GM19468 (cell line): ENCODE data around the gene NDUFS6.

Experiments
- ATAC-seq: cut with Tn5 transposase; IDR thresholded peaks from one replicate; pipeline ENCODE4 v1.9.1; 2021; ENCODE audit warnings: mild to moderate bottlenecking, moderate library complexity, moderate number of reproducible peaks; ENCODE audit not compliant: unreplicated experiment; ENCODE audit errors: extremely low read depth

NDUFS6 gene

DNA sequence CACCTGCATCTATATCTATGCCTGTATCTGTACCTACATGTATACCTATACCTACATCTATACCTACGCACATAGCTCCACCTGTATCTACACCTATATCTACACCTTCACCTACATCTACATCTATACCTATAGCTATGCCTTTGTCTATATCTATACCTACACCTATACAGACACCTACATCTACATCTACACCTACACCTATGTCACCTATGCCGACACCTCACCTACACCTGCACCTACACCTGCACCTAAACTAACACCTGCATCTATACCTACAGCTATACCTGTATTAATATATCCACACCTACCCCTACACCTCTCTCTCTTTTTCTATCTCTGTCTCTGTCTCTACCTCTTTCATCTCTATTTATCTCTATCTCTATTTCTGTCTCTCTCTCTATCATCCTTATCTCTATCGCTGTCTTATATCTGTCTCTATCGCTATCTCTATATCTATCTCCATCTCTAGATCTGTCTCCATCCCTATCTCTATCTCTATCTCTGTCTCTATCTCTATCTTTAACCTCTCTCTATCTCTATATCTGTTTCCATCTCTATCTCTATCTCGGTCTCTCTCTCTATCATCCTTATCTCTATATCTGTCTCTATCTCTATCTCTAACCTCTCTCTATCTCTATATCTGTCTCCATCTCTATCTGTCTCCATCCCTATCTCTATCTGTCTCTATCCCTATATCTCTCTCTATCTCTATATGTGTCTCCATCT lies 43.7 kb downstream of the NDUFS6 start:
- ATAC-seq = no peak

DNA sequence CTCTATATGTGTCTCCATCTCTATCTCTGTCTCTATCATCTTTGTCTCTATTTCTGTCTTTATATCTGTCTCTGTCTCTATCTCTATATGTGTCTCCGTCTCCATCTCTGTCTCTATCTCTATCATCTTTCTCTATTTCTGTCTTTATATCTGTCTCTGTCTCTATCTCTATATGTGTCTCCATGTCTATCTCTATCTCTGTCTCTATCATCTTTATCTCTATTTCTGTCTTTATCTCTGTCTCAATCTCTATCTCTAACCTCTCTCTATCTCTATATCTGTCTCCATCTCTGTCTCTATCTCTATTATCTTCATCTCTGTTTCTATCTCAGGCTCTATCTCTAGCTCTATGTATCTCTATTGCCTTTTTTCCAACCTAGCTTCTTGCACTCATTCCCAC lies 44.5 kb downstream of the NDUFS6 start:
- no peak for ATAC-seq

DNA sequence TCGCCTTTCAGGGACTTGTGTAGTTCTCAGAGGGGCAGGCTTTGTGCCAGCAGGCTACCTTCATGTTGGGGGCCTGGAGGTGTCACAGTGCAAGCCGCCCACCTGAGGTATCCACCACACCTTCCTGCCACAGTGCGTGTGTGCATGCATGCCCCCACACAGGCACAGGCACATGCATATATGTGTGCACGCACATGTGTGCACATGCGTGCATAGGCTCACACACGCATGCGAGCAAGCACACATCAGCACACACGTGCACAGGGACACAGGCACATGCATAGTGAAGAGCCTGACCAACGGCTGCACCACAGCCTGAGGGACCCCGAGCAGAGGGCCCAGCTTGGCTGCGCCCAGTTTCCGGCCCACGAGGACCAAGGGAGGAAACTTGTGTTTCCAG lies 45.4 kb downstream of the NDUFS6 start:
- no peak for ATAC-seq

DNA sequence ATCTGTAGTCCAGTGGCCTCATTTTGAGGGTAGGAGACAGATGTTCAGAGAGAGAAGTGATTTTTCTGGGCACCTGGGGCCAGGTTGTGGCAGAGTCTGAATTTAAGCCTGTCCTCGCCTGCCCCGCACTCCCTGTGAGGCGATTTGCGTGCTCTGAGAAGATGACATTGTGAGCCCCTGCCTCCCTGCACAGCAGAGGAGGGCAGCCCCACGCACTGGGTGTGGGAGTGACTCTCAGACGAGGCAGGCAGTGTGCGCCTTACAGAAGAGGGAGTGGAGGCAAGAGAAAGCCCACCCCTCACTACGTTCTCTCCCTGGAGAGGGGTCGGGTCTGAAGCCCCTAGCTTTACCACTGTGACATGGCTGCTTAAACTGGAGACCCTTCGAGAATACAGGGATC lies 45.8 kb downstream of the NDUFS6 start:
- no peak for ATAC-seq

DNA sequence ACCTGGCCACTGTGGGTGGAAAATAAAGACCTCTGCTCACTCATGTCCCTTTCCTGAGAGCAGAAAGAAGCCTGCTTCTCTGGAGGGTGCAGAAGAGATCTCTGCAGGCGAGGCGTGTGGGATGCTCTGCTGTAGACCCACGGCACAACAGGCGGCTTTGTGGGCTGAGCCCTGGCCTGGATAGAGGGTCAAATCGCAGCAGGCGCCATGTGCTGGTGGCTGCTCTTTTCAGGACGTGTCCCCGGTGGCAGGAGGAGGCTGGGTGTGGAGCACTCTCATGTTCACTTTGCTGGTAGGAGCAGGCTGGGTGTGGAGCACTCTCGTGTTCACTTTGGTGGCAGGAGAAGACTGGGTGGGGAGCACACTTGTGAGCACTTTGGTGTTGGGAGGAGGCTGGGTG lies 46.4 kb downstream of the NDUFS6 start:
- ATAC-seq = no peak

DNA sequence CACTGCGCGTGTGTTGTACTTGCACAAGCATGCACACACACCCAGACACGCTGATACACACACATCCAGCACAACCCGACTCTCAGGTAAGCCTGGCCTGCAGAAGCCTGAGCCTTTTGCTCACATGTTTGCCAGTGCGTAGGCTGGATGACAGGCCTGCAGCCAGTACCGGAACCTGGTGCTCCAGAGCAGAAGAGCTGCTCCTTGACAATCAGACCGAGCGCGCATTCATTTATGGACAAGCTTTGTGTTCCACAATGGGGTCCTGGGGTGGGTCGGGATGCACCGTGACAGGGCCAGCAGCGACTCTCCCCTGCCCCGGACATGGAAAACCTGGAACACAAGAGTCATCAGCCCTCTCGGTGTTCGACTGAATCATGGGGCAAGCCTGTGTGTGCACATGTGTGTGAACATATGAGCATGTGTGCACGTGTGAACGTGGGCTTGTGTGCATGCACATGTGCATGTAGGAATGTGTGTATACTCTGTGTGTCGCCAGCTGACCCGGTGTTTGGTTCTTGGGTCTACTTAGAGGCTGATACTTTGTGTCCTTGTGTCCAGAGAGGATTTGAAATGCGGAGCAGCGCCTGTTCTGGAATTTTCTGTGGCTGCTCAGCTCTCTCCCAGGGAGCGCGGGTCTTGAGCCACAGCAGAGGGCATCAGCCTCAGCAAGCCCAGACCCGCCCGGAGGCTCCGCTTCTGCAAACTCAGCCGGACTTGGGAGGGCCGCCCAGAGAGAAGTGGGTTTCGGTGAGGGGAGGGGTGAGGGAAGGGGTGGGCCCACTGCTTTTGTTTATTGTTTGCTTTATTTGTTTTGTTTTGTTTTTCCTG lies 49.3 kb downstream of the NDUFS6 start:
- ATAC-seq = no peak

DNA sequence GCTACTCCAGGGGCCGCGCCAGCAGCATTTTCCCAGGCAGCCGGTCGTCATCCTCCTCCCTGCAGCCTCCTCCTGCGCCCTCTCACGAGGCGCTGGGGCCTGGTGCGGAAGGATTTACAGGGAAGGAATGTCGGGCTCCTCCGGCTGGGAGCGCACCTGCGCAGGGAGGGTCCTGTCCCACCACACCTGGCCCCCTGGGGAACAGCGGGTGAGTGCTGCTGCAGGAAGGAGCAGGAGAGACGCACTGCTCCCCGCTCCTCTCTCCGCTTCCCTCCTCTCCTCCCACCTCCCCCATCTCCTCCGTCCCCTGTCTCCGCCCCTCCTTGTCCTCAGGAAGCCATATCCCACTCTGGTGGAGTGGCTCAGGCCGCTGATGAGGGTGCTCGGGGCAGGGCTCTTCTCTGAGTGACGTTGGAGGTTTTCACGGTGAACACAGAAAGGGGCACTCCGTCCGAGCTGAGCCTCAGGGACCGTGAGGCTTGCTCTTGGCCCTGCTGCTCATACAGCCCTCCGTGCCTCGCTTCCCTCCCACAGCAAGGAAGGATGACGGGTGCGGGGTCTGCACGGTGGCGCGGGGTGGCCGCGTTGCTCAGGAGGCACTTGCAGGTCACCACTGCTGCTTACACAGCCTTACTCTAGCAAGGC lies 50.2 kb downstream of the NDUFS6 start:
- no peak for ATAC-seq

DNA sequence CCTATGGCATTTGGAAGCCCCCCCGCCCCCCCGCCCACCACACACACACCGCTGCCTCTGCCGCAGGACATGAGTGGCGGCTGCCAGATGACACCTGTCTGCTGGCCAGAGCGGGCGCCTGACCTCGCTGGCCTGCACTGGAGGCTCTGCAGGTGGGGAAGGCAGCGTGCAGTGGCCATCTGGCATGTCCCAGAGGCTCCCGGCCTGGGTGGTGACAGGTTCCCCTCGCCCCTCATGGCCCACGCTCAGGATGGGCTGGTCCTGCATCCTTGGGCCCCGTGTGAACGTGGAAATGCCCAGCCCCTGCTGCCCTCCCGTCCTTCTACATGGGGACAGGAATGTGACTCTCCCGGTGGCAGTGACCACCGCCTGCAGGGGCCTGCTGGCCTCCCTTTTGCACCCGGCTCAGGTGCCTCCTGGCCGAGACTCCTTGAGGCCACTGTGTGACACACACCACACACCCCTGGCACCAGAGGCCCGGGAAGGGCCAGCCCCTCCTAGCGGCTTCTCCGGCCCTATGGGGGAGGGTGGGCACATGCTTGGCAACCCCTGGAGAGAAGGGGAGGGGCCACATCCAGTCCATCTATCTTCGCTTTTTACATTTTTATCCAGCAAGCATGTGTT lies 51.2 kb downstream of the NDUFS6 start:
- no peak for ATAC-seq

DNA sequence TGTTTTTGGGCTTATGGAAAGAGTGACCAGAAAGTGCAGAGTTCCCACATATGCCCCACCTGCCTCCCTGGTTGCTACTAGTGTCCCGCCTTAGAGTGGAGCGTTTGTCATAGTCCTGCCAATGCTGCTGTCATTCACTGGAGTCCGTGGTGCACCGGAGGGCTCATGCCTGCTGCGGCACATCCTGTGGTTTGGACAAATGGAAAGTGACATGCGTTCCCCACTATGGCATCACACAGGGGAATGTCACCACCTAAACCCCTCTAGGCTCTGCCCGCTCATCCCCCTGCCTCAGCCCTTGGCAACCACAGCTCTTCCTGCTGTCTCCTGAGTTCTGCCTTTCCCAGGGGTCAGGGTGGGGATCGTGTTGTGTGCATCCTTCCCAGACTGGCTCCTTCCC lies 52.3 kb downstream of the NDUFS6 start:
- ATAC-seq = no peak

DNA sequence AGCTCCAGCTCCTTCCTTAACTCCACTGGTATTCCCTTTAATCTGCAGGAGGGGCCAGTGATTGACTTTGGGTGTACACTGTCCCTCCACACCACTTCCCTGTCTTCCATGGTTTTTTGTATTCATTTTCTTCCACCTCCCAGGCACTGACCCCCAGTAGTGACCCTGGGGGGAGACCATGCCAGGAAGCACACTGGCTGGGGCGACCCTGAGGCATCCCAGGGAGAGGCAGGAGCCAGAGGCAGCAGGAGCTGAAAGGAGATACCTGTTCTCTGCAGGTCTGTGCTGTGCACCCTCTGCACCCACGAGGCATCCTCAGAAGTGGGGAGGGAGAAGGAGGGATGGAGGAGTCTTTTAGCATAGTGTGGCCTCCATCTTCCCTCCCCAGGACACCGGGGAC lies 53.9 kb downstream of the NDUFS6 start:
- no peak for ATAC-seq

DNA sequence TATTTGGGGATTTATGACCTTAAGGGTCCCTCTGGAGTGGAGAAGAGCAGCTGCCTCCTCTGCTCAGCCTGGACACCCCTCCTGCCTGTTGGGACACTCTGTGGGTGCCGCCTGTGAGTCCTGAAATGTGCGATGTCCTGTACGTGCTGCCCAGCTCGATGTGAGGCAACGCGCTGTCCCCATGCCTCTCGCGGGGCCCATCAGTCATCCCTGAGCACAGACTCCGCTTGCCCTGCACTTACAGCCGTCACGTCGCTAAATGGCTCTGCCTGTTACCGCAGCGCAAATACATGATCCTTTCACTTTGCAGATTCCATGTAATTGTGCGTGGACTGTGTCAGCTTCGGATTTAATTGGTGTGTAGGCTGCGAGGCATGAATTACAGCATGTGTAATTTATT lies 54.4 kb downstream of the NDUFS6 start:
- ATAC-seq = no peak

DNA sequence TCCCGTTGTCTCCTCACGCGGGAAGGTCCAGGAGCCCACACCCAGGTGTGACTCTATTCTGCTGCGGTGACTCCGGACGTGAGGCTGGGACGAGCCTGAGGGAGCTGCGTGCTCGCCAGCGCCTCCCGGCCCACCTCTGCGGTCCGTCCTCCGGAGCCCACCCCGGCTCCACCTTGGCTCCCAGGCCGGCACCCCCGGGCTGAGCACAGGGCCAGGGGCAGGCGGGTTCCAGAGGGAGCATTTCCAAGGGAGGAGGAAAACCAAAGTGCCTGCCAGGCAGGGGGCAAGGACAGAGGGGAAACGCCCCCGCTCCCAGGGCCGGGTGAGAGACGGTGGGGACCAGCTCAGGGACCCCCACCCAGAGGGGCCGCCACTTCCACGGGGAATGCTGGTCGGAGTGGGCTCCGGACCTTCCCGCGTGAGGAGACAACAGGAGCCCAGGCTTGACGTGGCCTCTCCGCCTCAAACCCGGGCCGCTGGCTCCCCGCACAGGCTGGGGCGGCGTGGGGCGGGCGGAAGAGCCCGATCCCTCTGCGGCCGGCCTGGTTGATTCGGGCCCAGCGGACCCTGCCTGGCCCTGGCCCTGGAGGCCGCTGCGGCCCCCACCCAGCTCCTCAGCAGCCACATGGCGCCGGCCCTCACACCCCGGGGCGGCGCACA lies 55.5 kb downstream of the NDUFS6 start:
- no peak for ATAC-seq

DNA sequence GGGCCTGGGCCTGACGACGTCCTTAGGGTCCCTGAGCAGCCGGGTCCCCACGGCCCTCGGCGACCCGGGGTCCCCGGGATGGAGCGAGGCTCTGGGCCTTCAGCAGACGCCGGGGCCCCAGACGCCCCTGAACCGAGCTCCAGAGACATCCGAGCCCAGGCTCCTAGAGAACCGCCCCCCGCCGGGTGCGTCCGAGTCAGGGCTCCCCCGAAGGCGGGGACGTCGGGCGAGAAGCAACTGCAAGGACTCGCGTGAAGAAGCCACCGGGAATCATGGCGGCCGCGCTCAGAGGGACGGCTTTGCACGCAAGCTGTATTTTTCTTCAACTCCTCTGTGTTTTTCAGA lies 56.0 kb downstream of the NDUFS6 start:
- no peak for ATAC-seq

DNA sequence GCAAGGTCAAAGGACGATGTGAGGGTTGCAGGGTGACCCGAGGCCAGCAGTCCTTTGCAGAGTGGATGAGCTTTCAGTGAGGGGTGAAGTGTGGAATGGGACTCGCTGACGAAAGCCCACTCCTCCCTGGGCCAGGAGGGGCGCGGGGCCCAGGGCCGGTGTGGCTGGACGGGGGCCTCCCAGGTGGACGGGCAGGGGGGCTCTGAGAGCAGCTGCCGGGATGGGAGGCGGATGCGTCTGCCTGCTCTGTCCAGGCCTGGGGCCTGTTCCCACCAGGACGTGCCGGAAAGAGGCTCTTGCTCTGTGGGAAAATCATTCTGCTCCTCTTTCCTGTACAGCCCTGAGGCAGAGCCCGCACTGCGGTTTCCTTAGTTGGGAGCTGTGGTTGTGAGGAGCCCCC lies 57.2 kb downstream of the NDUFS6 start:
- no peak for ATAC-seq

DNA sequence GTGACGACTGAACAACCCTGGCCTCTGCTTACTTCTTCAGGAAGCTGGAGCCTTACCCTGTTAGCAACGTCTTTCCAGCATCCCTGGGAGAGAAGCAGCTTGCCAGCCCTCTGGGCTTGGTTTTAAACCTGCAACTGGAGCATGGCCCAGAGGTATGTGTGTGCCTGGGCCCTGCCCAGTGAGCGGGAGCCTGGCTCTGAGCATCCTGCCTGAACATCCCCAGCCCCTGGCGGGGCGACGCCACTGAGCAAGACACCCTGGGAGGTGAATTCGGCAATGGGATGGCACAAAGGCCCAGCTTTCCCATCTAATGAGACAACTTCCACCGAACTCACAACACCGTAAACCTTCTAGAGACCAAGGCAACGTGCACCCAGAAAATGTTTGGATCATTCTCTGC lies 57.9 kb downstream of the NDUFS6 start:
- no peak for ATAC-seq

DNA sequence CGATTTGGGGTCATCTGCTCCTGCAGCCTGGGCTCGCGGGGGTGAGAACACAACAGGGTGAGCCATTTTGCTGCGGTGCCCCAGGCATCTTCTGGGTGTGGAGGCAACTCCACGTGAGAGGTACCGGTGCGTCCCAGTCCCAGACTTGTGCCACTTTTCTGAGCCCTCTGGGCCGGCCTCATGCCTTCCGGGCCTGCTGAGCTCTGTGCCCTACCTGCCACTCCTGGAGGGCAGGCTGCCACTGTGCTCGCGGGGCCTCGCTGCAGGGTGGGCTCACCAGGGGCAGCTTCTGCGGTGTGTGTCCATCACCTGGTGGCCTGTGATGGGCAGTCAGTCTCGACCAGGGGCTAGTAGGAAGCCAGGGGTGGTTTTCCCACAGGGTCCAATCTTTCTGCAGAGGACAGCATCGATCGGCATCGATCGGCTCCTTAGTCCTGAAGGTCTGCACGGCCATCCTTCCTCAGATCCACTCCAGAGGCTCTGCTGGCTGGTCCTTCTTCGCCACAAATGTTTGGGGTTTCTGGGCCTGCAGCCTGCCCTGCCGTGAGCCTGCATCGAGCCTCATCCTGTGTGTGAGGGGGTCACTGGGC lies 58.9 kb downstream of the NDUFS6 start:
- ATAC-seq = no peak

DNA sequence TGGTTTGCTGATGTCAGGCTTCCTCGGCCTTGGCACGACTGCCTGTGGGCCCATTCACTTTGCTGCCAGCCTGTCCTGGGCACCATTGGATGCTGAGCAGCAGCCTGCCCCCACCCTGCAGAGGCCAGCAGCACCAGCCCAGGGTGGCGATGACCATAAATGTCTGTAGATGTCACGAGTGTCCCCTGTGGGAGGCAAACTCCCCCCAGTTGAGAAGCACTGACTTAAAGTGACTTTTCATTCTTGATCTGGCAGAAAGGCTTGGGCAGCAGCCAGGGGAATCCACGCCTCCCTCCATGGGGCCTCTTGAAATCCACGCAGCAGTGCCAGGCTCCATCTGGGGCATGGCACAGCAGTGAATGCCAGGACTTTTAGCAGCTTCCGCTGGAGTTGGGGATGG lies 59.7 kb downstream of the NDUFS6 start:
- no peak for ATAC-seq

DNA sequence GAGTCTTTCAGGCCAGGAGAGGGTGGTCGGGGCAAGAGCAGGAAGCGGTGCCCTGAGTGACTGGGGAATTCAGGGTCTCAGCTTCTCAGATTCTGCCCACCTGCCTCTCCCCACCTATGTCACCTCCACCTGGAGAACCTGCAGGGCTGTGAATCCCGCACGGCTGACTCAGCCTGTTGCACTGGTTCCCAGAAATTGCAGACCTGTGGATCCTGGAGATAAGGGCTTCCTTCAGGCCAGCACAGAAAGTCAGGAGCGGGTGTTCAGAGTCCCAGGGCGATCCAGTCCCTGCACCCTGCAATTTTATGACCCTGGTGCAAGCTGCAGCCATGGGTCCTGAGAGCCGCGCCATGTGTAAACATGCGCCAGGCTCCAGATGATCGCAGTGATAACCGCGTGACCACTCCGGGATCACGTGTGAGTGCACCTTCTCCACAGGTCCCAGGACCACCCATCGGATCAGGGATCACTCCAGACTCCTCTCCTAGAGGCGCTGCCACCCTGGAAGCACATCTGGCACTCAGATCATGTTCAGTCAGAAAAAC lies 63.8 kb downstream of the NDUFS6 start:
- no peak for ATAC-seq

DNA sequence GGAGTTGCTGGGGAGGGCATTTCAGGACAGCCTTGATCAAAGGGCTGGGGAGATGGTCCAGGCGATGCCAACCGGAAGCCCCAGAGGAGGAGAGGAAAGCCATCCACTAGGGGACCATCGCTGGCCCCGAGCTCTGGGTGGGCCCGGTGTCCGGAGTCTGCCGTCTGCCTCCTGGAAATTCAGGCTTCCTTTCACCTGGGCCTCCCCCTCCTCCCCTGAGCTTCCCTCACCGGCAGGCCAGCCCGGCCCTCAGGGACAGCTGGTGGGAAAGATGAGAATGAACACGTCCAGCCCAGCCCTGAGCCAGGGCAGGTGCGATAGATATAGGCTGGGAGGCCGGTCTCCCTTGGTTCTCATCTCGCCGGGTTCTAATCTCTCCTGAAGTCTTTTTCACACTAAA lies 64.3 kb downstream of the NDUFS6 start:
- no peak for ATAC-seq
